ENCODE results near the gene DNLZ. TPM values are rescaled to one million over a fixed set of nuclear protein-coding genes. Genes with fewer than 3 reads are reported as not detected.

DNLZ gene
- total RNA-seq, 1 donor from 2014 or later = 27.1 TPM

DNA sequence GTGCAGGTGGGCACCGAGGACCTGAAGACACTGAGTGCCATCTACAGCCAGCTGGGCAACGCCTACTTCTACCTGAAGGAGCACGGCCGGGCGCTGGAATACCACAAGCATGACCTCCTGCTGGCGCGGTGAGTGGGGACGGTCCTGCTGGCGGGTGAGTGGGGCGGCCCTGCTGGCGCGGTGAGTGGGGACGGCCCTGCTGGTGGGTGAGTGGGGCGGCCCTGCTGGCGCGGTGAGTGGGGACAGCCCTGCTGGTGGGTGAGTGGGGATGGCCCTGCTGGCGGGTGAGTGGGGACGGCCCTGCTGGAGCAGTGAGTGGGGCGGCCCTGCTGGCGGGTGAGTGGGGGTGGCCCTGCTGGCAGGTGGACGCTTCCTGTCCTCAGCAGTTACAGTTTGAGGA is 29.0 kb downstream of the DNLZ start:
- no peak for ATAC-seq (ENCODE audit: low read depth)
- Mint-ChIP-seq H3K4me3 (no peak overlapping the region), H3K27me3 (peaks cover 2% of the 10 kb centered on the region), H3K27ac (no peak overlapping the region), H3K4me1 (no peaks in the 10 kb centered on the region), H3K36me3 (ENCODE audit: low read depth) (no peaks in the 10 kb centered on the region), H3K9me3 (no peaks in the 10 kb centered on the region)
- TF ChIP-seq, protein P1, sequence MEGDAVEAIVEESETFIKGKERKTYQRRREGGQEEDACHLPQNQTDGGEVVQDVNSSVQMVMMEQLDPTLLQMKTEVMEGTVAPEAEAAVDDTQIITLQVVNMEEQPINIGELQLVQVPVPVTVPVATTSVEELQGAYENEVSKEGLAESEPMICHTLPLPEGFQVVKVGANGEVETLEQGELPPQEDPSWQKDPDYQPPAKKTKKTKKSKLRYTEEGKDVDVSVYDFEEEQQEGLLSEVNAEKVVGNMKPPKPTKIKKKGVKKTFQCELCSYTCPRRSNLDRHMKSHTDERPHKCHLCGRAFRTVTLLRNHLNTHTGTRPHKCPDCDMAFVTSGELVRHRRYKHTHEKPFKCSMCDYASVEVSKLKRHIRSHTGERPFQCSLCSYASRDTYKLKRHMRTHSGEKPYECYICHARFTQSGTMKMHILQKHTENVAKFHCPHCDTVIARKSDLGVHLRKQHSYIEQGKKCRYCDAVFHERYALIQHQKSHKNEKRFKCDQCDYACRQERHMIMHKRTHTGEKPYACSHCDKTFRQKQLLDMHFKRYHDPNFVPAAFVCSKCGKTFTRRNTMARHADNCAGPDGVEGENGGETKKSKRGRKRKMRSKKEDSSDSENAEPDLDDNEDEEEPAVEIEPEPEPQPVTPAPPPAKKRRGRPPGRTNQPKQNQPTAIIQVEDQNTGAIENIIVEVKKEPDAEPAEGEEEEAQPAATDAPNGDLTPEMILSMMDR (IDR thresholded peaks at IDR 0.05) = no peak
- intact Hi-C loops (cut with micrococcal nuclease) = no loop called here
- DNase-seq = no peak
- CTCF ChIA-PET = no interaction called here
- POLR2A ChIA-PET = interaction anchor here (0.9 kb wide), 1 partner anchor 28 kb away, joined by 3 read pairs; no protein-coding TSS in a partner anchor

DNA sequence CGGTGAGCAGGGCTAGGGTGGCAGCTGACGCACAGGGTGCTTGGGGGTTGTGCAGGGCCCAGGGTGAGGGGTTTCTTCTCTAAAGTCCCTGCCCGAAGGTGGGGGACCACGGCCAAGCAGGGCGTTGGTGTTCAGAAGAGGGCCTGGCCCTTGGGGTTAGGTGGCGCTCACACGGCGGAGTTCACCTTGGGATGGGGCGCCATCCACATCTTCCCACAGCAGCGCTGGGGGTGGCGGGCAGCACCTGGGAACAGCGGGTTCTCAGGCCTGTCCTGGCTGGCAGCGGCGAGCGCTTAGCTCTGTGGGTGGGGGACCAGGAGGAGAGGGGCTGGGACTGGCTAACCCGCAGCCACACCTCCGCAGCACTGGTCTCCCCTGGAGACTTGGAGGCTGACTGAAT is 30.1 kb downstream of the DNLZ start:
- ChIA-PET CTCF (no interaction called here), POLR2A (no interaction called here)
- TF ChIP-seq, protein P1 (IDR thresholded peaks at IDR 0.05) = no peak
- intact Hi-C loops (cut with micrococcal nuclease) = no loop called here
- ATAC-seq (ENCODE audit: low read depth) (no peak), DNase-seq (no peak)
- Mint-ChIP-seq H3K4me1 (peaks cover 4% of the 10 kb centered on the region), H3K4me3 (no peak overlapping the region), H3K36me3 (ENCODE audit: low read depth) (no peaks in the 10 kb centered on the region), H3K27me3 (peaks cover 9% of the 10 kb centered on the region), H3K27ac (no peak overlapping the region), H3K9me3 (no peaks in the 10 kb centered on the region)

DNA sequence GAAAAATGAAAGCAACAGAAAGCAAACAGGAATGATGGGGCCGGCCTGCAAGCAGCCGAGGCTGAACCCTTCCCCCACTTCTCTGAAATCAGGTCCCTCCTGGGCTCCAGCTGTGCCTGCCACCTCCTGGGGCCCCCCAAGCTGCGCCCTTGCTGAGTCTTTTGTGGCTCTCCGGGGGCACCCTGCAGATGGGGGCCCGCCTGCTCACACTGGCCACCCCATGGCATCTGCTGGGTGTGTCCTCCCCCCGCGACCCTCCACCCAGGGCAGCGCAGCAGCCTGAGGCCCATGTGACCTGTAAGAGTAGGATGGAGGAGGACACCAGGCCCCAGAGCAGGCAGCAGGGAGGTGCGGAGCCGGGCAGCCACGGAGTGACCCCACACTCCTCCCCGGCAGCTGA is 30.5 kb downstream of the DNLZ start:
- TF ChIP-seq, protein P1 (IDR thresholded peaks at IDR 0.05) = no peak
- H3K4me1 Mint-ChIP-seq = peaks cover 5% of the 10 kb centered on the region
- H3K9me3 Mint-ChIP-seq = no peaks in the 10 kb centered on the region
- ATAC-seq (ENCODE audit: low read depth) (no peak), DNase-seq (no peak)
- intact Hi-C loops (cut with micrococcal nuclease) = no loop called here
- no peak overlapping the region for H3K27ac Mint-ChIP-seq
- POLR2A ChIA-PET = no interaction called here
- H3K27me3 Mint-ChIP-seq = peaks cover 9% of the 10 kb centered on the region
- no peak overlapping the region for H3K4me3 Mint-ChIP-seq
- no peaks in the 10 kb centered on the region for H3K36me3 Mint-ChIP-seq (ENCODE audit: low read depth)
- CTCF ChIA-PET = no interaction called here

DNA sequence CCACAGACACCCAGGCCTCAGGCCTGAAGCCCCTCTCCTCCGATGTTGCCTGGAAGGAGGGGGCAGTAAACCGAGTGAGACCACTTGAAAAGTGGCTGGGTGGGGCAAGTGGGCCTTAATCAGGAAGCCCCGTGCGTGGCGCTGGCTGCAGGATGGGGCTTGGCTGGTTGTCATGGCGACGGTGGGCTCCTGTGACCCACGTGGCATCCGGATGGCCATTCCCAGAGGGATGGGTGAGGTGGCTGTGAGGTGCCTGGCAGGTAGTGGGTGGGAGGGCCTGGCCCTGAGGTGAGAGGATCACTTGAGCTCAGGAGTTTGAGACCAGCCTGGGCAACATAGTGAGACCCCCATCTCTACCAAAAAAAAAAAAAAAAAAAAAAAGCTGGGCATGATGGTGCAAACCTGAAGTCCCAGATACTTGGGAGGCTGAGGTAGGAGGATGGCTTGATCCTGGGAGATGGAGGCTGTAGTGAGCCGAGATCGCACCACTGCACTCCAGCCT is 31.0 kb downstream of the DNLZ start:
- Mint-ChIP-seq H3K27ac (no peak overlapping the region), H3K9me3 (no peaks in the 10 kb centered on the region), H3K36me3 (ENCODE audit: low read depth) (no peaks in the 10 kb centered on the region), H3K27me3 (peaks cover 9% of the 10 kb centered on the region), H3K4me1 (peaks cover 5% of the 10 kb centered on the region), H3K4me3 (no peak overlapping the region)
- DNase-seq (no peak), ATAC-seq (ENCODE audit: low read depth) (no peak)
- ChIA-PET CTCF (no interaction called here), POLR2A (no interaction called here)
- TF ChIP-seq, protein P1 (IDR thresholded peaks at IDR 0.05) = no peak
- intact Hi-C loops (cut with micrococcal nuclease) = no loop called here

DNA sequence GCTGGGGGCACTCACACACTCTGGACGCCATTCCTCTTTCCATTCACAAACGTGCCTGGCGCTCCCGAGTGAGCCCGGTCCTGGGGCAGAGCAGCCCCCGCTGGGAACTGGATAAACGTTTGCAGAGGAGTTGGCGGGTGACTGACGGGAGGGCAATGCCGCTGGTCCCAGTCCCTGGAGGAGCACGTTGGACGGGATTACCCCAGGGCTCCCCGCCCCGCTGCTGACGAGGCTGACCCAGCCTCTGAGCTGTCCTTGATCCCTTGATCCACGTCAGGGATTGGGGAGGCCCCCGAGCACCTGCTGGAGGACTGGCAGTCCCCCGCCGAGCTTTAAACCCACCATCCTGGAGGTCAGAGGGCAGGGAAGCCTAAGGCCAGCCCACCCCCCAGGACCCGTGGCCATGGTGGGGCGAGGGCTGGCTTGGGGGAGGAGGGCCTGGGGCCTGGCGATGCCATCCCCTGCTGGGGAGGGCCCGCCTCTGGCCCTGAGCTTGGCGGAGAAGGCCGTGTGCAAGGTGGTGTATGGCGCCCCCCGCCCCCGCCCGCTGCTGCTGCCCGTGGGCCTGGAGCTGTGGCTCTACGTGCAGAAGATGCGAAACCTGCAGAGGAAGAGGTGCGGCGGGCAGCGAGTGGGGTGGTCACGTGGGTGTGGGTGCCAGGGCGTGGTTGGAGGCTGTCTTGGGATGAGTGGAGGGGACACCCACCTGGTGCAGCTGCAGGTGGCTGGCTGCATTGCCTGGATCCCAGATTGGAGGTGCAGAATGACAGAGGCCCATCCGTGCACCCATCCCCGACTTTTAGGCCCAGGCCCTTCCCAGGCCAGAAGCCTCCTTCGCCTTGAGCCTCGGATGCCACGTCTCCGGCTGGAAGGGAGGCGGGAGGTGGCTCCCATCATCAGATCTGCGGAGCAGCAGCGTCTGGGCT is 31.7 kb downstream of the DNLZ start:
- H3K27me3 Mint-ChIP-seq = peaks cover 9% of the 10 kb centered on the region
- no peaks in the 10 kb centered on the region for H3K36me3 Mint-ChIP-seq (ENCODE audit: low read depth)
- CTCF ChIA-PET = no interaction called here
- H3K4me1 Mint-ChIP-seq = peaks cover 7% of the 10 kb centered on the region
- H3K9me3 Mint-ChIP-seq = no peaks in the 10 kb centered on the region
- ATAC-seq (ENCODE audit: low read depth) = no peak
- intact Hi-C loops (cut with micrococcal nuclease) = no loop called here
- H3K27ac Mint-ChIP-seq = no peak overlapping the region
- POLR2A ChIA-PET = no interaction called here
- H3K4me3 Mint-ChIP-seq = no peak overlapping the region
- no peak for DNase-seq
- TF ChIP-seq, protein P1 (IDR thresholded peaks at IDR 0.05) = no peak

Measured in activated B cell treated with CpG ODN at 0.5 μM for 24 hours (primary cell).